C4-2B (cell line): ENCODE measurements around the gene BACH1.

Experiments used
- ZFX ChIP-seq: fragments of 450-650 bp; IDR thresholded peaks from 2 replicates; pipeline ENCODE4 v1.6.1; 2017
- TF ChIP-seq, protein P1 (sequence below): fragments of 450-650 bp; conservative IDR thresholded peaks from 2 replicates; pipeline ENCODE4 v1.5.1; 2017; ENCODE audit warnings: mild to moderate bottlenecking

DNA sequence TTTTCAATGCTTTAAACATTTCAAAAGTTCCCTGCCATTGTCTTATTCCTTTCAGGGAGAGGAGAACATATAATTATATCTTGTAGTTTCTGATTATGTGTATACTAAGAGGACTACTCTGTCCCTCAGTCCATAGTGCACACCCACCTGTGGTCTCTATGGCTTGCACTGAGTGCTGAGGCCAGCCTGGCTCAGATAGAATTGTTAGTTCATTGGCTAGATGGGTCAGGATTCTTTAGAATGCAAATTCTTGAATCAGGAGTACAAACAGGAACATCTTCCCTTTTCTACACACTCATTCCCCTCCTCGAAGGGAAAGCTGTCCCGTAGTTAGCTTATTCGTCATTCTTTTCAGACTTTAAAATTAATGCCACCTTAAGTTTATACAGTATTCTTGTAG, 8.2 kb downstream of the BACH1 start:
- TF ChIP-seq, protein P1, sequence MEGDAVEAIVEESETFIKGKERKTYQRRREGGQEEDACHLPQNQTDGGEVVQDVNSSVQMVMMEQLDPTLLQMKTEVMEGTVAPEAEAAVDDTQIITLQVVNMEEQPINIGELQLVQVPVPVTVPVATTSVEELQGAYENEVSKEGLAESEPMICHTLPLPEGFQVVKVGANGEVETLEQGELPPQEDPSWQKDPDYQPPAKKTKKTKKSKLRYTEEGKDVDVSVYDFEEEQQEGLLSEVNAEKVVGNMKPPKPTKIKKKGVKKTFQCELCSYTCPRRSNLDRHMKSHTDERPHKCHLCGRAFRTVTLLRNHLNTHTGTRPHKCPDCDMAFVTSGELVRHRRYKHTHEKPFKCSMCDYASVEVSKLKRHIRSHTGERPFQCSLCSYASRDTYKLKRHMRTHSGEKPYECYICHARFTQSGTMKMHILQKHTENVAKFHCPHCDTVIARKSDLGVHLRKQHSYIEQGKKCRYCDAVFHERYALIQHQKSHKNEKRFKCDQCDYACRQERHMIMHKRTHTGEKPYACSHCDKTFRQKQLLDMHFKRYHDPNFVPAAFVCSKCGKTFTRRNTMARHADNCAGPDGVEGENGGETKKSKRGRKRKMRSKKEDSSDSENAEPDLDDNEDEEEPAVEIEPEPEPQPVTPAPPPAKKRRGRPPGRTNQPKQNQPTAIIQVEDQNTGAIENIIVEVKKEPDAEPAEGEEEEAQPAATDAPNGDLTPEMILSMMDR = no peak
- TF ChIP-seq ZFX = no peak
